IMR-90 (cell line): ENCODE results near the gene SHROOM3. TPM values are rescaled to one million over a fixed set of nuclear protein-coding genes. Genes with fewer than 3 reads are reported as not detected.

ENCODE experiments used
- ATAC-seq: fragments of 200-7000 bp; cut with Tn5 transposase; 2 replicates; pipeline ENCODE4 v1.9.1; 2020; ENCODE audit warnings: low read depth, mild to moderate bottlenecking, moderate library complexity
- BruUV-seq: library from RNA; stranded (reverse); fragments of 400-500 nt; replicated peaks from 2 replicates; lab custom pipeline; 2021; lab: Mats Ljungman, UMichigan
- CTCF ChIA-PET: fragments of 300-600 bp; formaldehyde crosslinking; extraction: SDS; loops from one replicate; lab custom pipeline; 2021; ENCODE audit warnings: antibody characterized with exemption; lab: Yijun Ruan, JAX
- POLR2A ChIA-PET: fragments of 300-600 bp; sonication (Branson Sonifier 250); formaldehyde crosslinking; loops from one replicate; lab custom pipeline; 2022; ENCODE audit warnings: antibody characterized with exemption; ENCODE audit not compliant: unreplicated experiment; lab: Charles Lee
- DNase-seq: peaks from one replicate; pipeline ENCODE4 v3.0.0; 2013
- H2AFZ ChIP-seq: replicated peaks from 2 replicates; pipeline ENCODE3; 2013; ENCODE audit warnings: low read length, mild to moderate bottlenecking; ENCODE audit not compliant: poor library complexity
- H2AK5ac ChIP-seq: 2 replicates; pipeline ENCODE4 v1.6.1; 2013; ENCODE audit warnings: low read depth, low read length, inconsistent platforms
- H2AK9ac ChIP-seq: replicated peaks from 2 replicates; pipeline ENCODE3; 2013; ENCODE audit warnings: mild to moderate bottlenecking, low read depth, low read length, moderate library complexity; ENCODE audit not compliant: poor library complexity
- H2BK120ac ChIP-seq: 2 replicates; pipeline ENCODE4 v1.6.1; 2013; ENCODE audit warnings: low read depth, low read length, inconsistent platforms
- H2BK15ac ChIP-seq: 3 replicates; pipeline ENCODE4 v1.6.1; 2013; ENCODE audit warnings: low read depth, low read length, inconsistent platforms
- H2BK20ac ChIP-seq: 2 replicates; pipeline ENCODE4 v1.6.1; 2013; ENCODE audit warnings: low read depth, mild to moderate bottlenecking, inconsistent platforms, low read length, moderate library complexity
- H2BK5ac ChIP-seq: 2 replicates; pipeline ENCODE4 v1.6.1; 2013; ENCODE audit warnings: mild to moderate bottlenecking, low read depth, low read length, inconsistent platforms; ENCODE audit not compliant: poor library complexity, severe bottlenecking
- H3K14ac ChIP-seq: replicated peaks from 2 replicates; pipeline ENCODE4 v1.6.1; 2013; ENCODE audit warnings: low read depth, low read length, inconsistent platforms
- H3K18ac ChIP-seq: 2 replicates; pipeline ENCODE4 v1.6.1; 2013; ENCODE audit warnings: low read depth, low read length, control low read depth
- H3K23ac ChIP-seq: 2 replicates; pipeline ENCODE4 v1.6.1; 2013; ENCODE audit warnings: low read depth, low read length, inconsistent platforms
- H3K27ac ChIP-seq: 2 replicates; pipeline ENCODE4 v1.5.1; 2013; ENCODE audit warnings: mild to moderate bottlenecking, control low read depth, low read length; ENCODE audit not compliant: insufficient read depth
- H3K27me3 ChIP-seq: 2 replicates; pipeline ENCODE4 v1.6.1; 2013; ENCODE audit warnings: low read length; ENCODE audit not compliant: control insufficient read depth, insufficient read depth
- H3K36me3 ChIP-seq: 2 replicates; pipeline ENCODE4 v1.6.1; 2013; ENCODE audit warnings: low read length, mixed read lengths; ENCODE audit not compliant: control insufficient read depth, insufficient read depth
- H3K4ac ChIP-seq: 2 replicates; pipeline ENCODE4 v1.6.1; 2013; ENCODE audit warnings: low read depth, low read length, inconsistent platforms
- H3K4me1 ChIP-seq: 2 replicates; pipeline ENCODE4 v1.6.1; 2013; ENCODE audit warnings: low read length, mixed read lengths; ENCODE audit not compliant: control insufficient read depth, insufficient read depth
- H3K4me2 ChIP-seq: 2 replicates; pipeline ENCODE4 v1.6.1; 2013; ENCODE audit warnings: low read depth, mild to moderate bottlenecking, control low read depth, low read length, moderate library complexity
- H3K4me3 ChIP-seq: 2 replicates; pipeline ENCODE4 v1.5.1; 2013; ENCODE audit warnings: low read depth, mild to moderate bottlenecking, control low read depth, low read length, moderate library complexity; ENCODE audit not compliant: insufficient read depth
- H3K56ac ChIP-seq: 2 replicates; pipeline ENCODE4 v1.6.1; 2013; ENCODE audit warnings: low read length, inconsistent platforms; ENCODE audit not compliant: insufficient read depth; ENCODE audit errors: extremely low read depth
- H3K79me1 ChIP-seq, 2 experiments: 2 replicates each; pipeline ENCODE4 v1.6.1; 2013; ENCODE audit warnings: low read length in 2 of 2, inconsistent platforms in 1 of 2, low read depth in 1 of 2
- H3K9ac ChIP-seq: 2 replicates; pipeline ENCODE4 v1.6.1; 2013; ENCODE audit warnings: low read depth, low read length, control low read depth
- H3K9me1 ChIP-seq: 2 replicates; pipeline ENCODE4 v1.6.1; 2013; ENCODE audit warnings: low read length, inconsistent platforms; ENCODE audit not compliant: insufficient read depth
- H3K9me3 ChIP-seq: 2 replicates; pipeline ENCODE4 v1.6.1; 2013; ENCODE audit warnings: low read length; ENCODE audit not compliant: control insufficient read depth, insufficient read depth
- H4K20me1 ChIP-seq: 2 replicates; pipeline ENCODE4 v1.6.1; 2013; ENCODE audit warnings: low read length, inconsistent platforms; ENCODE audit not compliant: insufficient read depth
- H4K5ac ChIP-seq: 2 replicates; pipeline ENCODE4 v1.6.1; 2013; ENCODE audit warnings: mild to moderate bottlenecking, low read depth, low read length, control low read depth
- H4K8ac ChIP-seq, 2 experiments: 2 replicates each; pipeline ENCODE4 v1.6.1; 2013; ENCODE audit warnings: low read depth in 2 of 2, low read length in 2 of 2, control low read depth in 1 of 2, inconsistent platforms in 1 of 2
- H4K91ac ChIP-seq: 2 replicates; pipeline ENCODE4 v1.6.1; 2013; ENCODE audit warnings: low read depth, low read length, inconsistent platforms; ENCODE audit not compliant: insufficient read depth
- BHLHE40 ChIP-seq: fragments of 150-350 bp; IDR thresholded peaks from 2 replicates; pipeline ENCODE4 v1.6.1; 2016; ENCODE audit warnings: mild to moderate bottlenecking, low read depth, low read length
- MAZ ChIP-seq: IDR thresholded peaks from 2 replicates; pipeline ENCODE4 v1.6.1; 2012; ENCODE audit warnings: low read depth, mild to moderate bottlenecking, low read length, improper control_type of control experiment, moderate library complexity, borderline replicate concordance
- USF2 ChIP-seq: fragments of 150-350 bp; IDR thresholded peaks from 2 replicates; pipeline ENCODE4 v1.6.1; 2017; ENCODE audit warnings: mild to moderate bottlenecking, antibody characterized with exemption, low read length, low read depth
- WGBS, 2 experiments: methylation state at CpG; one replicate each; pipeline versions ENCODE4 v1.1.5 to v1.1.7; 2013; ENCODE audit warnings: missing lambda C conversion rate in 2 of 2; ENCODE audit not compliant: insufficient read length in 1 of 2; ENCODE audit errors: extremely low coverage in 2 of 2; 5-methylcytosine and 5-hydroxymethylcytosine counted together
- dilution Hi-C: fragments of 300-500 bp; cut with HindIII; formaldehyde crosslinking; loops from one replicate; pipeline ENCODE4 v1.14.3; 2018; ENCODE audit warnings: low sequenced_read_pairs; ENCODE audit not compliant: unreplicated experiment
- in situ Hi-C: fragments of 300-500 bp; cut with MboI; formaldehyde crosslinking; loops from 3 replicates; pipeline ENCODE4 v1.14.3; 2019; ENCODE audit warnings: low sequenced_read_pairs, inconsistent platforms, mixed read lengths
- intact Hi-C: fragments of 100-400 bp; cut with micrococcal nuclease; formaldehyde crosslinking; loops from 2 replicates; pipeline ENCODE4 v1.10.0; 2022
- polyA plus RNA-seq, 3 experiments: library from polyadenylated mRNA; depleted of rRNA; stranded (reverse); fragments of >200 nt; gene quantifications; 2 replicates each; pipeline ENCODE4 v1.2.3, GENCODE V29; 2012; ENCODE audit warnings: low replicate concordance in 1 of 3
- total RNA-seq: library from RNA; depleted of rRNA; stranded (reverse); fragments of >200 nt; gene quantifications from 2 replicates; pipeline ENCODE4 v1.2.3, GENCODE V29; 2012

The SHROOM3 gene
- total and polyA plus RNA-seq, 2 of the 4 experiments (the other 2 are of a cell fraction): 10.8 to 19.5 TPM

GRCh38 chr4:76639288-76639687 lies 204.3 kb downstream of the SHROOM3 start:
- CTCF ChIA-PET: no interaction called here
- H4K5ac ChIP-seq: no peak overlapping the region
- no peak overlapping the region for H2BK5ac ChIP-seq
- dilution Hi-C loops: no loop called here
- H2AK5ac ChIP-seq: peak overlapping the region; percentile 66
- H2BK120ac ChIP-seq: peak overlapping the region; percentile 63
- H3K9me3 ChIP-seq: no peaks in the 10 kb centered on the region
- BruUV-seq: no TSS peak
- in situ Hi-C loops: no loop called here
- H3K36me3 ChIP-seq: no peaks in the 10 kb centered on the region
- no peak overlapping the region for H3K4me3 ChIP-seq
- H3K9ac ChIP-seq: no peak overlapping the region
- peak overlapping the region; percentile 94; the same call in 2 of the 3 replicates for H2BK15ac ChIP-seq
- peaks cover 16% of the 10 kb centered on the region; the same call in 1 of the 2 replicates for H3K9me1 ChIP-seq
- peak overlapping the region; percentile 55; the same call in 1 of the 2 replicates for H3K23ac ChIP-seq
- peak overlapping the region; percentile 32; the same call in 1 of the 2 replicates for H2BK20ac ChIP-seq
- H3K14ac ChIP-seq: peak overlapping the region; percentile 59
- H3K4me1 ChIP-seq: peaks cover 11% of the 10 kb centered on the region
- H4K91ac ChIP-seq: peak overlapping the region; percentile 58; the same call in 1 of the 2 replicates
- H4K20me1 ChIP-seq: no peaks in the 10 kb centered on the region
- DNase-seq (peak; percentile 23), ATAC-seq (no peak)
- POLR2A ChIA-PET: no interaction called here
- H2AFZ ChIP-seq: peak overlapping the region; percentile 68
- H3K79me1 ChIP-seq: peaks cover 0 to 12% of the 10 kb centered on the region in 2 experiments; a peak in 2 of 4 replicates
- H3K27ac ChIP-seq: no peak overlapping the region
- no peak overlapping the region for H3K4me2 ChIP-seq
- no peak overlapping the region for H3K56ac ChIP-seq
- peak overlapping the region; percentile 44 for H2AK9ac ChIP-seq
- H3K4ac ChIP-seq: peak overlapping the region; percentile 71
- H4K8ac ChIP-seq: peak overlapping the region in 1 of 2 experiments; percentile 32; a peak in 1 of 4 replicates
- peak overlapping the region; percentile 6; the same call in 1 of the 2 replicates for H3K18ac ChIP-seq
- no peaks in the 10 kb centered on the region for H3K27me3 ChIP-seq
- TF ChIP-seq USF2 (no peak), MAZ (no peak), BHLHE40 (no peak)
- intact Hi-C loops: no loop called here
- no CpG with 5 or more reads among the region's 4 CpGs for WGBS, 2 experiments
